Thoracic aorta (tissue), 2 donors: ENCODE data around the gene ABLIM1. TPM values are rescaled to one million over a fixed set of nuclear protein-coding genes. Genes with fewer than 3 reads are reported as not detected.
A peak's percentile ranks its signal among the peaks of the same experiment; 100 is the strongest.

Source experiments
- ATAC-seq: fragments of 150-250 bp; one replicate; pipeline ENCODE4 v1.8.0; 2017; ENCODE audit warnings: low read depth; ENCODE audit not compliant: insufficient number of reproducible peaks, low FRiP score
- DNase-seq: peaks from one replicate; pipeline ENCODE4 v3.0.0-alpha.2; 2020; ENCODE audit warnings: low spot score
- H3K27ac ChIP-seq, 2 donors: fragments of 200-600 bp; sonication (generic); 1 replicate in 1 of 2; 2 replicates in 1 of 2; pipeline ENCODE4 v1.5.1; 2016; ENCODE audit warnings: mild to moderate bottlenecking in 2 of 2, moderate library complexity in 2 of 2
- H3K27me3 ChIP-seq: fragments of 200-600 bp; sonication (generic); replicated peaks from 2 replicates; pipeline ENCODE4 v1.6.0; 2016; ENCODE audit warnings: mild to moderate bottlenecking; ENCODE audit not compliant: insufficient read depth
- H3K36me3 ChIP-seq: fragments of 200-600 bp; sonication (generic); one replicate; pipeline ENCODE4 v1.5.1; 2016
- H3K4me1 ChIP-seq, 2 donors: fragments of 200-600 bp; sonication (generic); 1 replicate in 1 of 2; 2 replicates in 1 of 2; pipeline versions ENCODE4 v1.5.1 to v1.6.0; 2016; ENCODE audit warnings: low read depth in 2 of 2, mild to moderate bottlenecking in 1 of 2; ENCODE audit not compliant: control insufficient read depth in 1 of 2
- H3K4me3 ChIP-seq: fragments of 200-600 bp; sonication (generic); 2 replicates; pipeline ENCODE4 v1.5.1; 2016; ENCODE audit warnings: mild to moderate bottlenecking
- H3K9me3 ChIP-seq: fragments of 200-600 bp; sonication (generic); 2 replicates; pipeline ENCODE4 v1.5.1; 2016
- total RNA-seq, 2 donors: library from RNA; depleted of rRNA; stranded (reverse); fragments of >200 nt; gene quantifications; one replicate each; pipeline versions ENCODE4 v1.1.0 to v1.2.3, GENCODE V29; 2016
- TF ChIP-seq, protein P1 (sequence below): fragments of 200-600 bp; sonication (generic); IDR thresholded peaks from one replicate; pipeline ENCODE4 v1.5.1; 2019; ENCODE audit warnings: antibody characterized with exemption

ABLIM1 gene
- total RNA-seq, 2 donors from 2014 or later, result 47.5 to 111 TPM

DNA sequence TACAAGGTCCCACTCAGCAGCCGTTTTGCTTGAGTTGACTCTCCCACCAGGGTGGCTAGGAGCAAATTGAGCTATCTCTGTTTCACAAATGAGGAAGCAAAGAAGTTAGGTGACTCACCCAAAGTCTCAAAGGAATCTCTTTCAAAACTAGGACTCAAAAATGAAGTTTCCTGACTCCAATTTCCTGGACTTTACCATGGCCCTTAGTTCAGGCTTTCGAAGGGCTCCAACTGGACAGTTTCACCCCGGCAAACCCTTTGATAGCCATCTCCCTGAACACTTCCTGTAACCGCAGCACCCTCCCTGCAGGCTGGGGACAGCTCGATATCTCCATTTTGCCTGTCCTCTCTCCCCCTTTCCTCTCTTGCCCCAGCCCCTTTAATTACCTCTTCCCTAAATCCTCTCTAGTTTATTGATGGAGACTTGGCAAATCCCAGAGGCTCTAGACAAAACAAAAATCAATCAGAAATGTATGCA is 249.1 kb downstream of the ABLIM1 start:
- H3K27ac ChIP-seq, result no peak overlapping the region
- no peak for DNase-seq
- H3K9me3 ChIP-seq, result no peaks in the 10 kb centered on the region
- no peaks in the 10 kb centered on the region for H3K36me3 ChIP-seq
- H3K4me1 ChIP-seq, result peaks cover 9 to 25% of the 10 kb centered on the region in 2 donors
- no peaks in the 10 kb centered on the region for H3K27me3 ChIP-seq
- TF ChIP-seq, protein P1, sequence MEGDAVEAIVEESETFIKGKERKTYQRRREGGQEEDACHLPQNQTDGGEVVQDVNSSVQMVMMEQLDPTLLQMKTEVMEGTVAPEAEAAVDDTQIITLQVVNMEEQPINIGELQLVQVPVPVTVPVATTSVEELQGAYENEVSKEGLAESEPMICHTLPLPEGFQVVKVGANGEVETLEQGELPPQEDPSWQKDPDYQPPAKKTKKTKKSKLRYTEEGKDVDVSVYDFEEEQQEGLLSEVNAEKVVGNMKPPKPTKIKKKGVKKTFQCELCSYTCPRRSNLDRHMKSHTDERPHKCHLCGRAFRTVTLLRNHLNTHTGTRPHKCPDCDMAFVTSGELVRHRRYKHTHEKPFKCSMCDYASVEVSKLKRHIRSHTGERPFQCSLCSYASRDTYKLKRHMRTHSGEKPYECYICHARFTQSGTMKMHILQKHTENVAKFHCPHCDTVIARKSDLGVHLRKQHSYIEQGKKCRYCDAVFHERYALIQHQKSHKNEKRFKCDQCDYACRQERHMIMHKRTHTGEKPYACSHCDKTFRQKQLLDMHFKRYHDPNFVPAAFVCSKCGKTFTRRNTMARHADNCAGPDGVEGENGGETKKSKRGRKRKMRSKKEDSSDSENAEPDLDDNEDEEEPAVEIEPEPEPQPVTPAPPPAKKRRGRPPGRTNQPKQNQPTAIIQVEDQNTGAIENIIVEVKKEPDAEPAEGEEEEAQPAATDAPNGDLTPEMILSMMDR, result no peak
- ATAC-seq, result no peak
- H3K4me3 ChIP-seq, result no peak overlapping the region

DNA sequence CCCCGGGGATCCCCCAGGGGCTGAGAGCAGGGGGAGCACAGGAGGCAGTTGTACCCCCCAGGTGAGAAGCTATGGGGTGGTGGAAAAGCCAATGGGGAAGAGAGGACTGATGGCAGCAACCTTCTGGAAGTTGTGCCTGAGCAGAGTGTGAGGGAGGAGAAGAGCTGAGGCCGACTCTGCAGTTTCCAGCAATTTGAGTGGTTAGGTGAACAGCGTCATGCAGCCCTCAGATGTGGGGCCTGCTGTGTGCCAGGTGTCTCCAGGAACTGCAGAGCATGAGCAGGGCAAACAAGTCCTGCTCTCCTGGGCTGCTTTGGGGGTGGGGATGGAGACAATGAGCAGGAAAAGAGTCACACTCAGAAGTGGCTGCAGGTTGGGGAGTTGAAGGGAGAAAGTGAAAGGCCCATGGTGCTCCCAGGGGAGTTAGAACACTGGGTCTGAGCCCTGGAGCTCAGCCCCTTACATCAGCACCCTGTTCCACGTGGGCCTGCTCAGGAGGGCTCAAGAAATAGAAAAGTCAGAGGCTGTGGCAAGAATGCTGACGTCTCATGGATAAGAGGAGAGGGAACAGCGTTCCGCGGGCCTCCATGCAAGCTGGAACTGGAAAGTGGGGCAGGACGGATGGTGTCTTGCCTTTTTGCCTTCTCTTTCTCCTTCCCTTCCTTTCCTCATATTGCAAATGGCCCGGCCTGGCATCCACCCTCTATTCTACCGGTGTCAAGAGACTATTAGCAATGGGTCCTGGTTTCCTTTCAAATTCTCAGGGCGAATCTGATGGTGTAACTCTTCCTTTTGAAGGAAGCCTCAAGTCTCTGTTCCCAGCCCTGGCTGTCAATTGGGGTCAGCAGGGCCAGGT is 249.7 kb downstream of the ABLIM1 start:
- Histone ChIP-seq H3K36me3 (no peaks in the 10 kb centered on the region), H3K4me1 (peaks cover 14 to 28% of the 10 kb centered on the region in 2 donors), H3K9me3 (no peaks in the 10 kb centered on the region), H3K27me3 (no peaks in the 10 kb centered on the region), H3K4me3 (no peak overlapping the region), H3K27ac (no peak overlapping the region)
- TF ChIP-seq, protein P1, result no peak
- ATAC-seq, result no peak
- DNase-seq, result no peak

DNA sequence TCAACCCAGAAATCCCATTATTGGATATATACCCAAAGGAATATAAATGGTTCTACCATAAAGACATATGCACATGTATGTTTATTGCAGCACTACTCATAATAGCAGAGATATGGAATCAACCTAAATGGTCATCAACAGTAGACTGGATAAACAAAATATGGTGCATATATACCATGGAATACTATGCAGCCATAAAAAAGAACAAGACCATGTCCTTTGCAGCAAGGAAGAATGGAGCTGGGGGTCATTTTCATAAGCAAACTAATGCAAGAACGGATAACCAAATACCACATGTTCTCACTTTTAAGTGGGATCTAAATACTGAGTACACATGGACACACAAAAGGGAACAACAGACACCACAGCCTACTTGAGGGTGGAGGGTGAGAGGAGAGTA is 251.6 kb downstream of the ABLIM1 start:
- DNase-seq (no peak), ATAC-seq (no peak)
- TF ChIP-seq, protein P1, result no peak
- Histone ChIP-seq H3K4me1 (peaks cover 9 to 28% of the 10 kb centered on the region in 2 donors), H3K27ac (no peak overlapping the region), H3K9me3 (no peaks in the 10 kb centered on the region), H3K36me3 (no peaks in the 10 kb centered on the region), H3K4me3 (no peak overlapping the region), H3K27me3 (no peaks in the 10 kb centered on the region)

DNA sequence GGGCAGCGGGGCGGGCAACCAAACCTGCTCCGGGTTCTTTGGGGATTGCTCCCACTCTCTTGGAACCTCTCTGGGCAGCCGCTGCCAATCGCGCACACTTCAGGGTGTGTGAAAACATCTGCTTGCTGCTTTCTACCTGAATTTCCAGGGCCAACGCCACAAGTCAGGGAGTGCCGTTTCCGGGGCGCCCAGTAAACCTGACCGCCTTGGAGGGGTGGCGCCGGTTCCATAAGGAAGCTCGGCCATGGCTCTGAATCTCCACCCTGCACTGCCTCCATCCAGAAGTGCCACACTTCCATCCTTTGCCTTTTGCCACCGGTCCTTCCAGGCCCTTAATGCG is 253.1 kb downstream of the ABLIM1 start:
- Histone ChIP-seq H3K9me3 (no peaks in the 10 kb centered on the region), H3K36me3 (no peaks in the 10 kb centered on the region), H3K27ac (no peak overlapping the region), H3K27me3 (no peaks in the 10 kb centered on the region), H3K4me3 (peak overlapping the region; percentile 82), H3K4me1 (peaks cover 9 to 28% of the 10 kb centered on the region in 2 donors)
- DNase-seq (no peak), ATAC-seq (no peak)
- TF ChIP-seq, protein P1, result no peak

DNA sequence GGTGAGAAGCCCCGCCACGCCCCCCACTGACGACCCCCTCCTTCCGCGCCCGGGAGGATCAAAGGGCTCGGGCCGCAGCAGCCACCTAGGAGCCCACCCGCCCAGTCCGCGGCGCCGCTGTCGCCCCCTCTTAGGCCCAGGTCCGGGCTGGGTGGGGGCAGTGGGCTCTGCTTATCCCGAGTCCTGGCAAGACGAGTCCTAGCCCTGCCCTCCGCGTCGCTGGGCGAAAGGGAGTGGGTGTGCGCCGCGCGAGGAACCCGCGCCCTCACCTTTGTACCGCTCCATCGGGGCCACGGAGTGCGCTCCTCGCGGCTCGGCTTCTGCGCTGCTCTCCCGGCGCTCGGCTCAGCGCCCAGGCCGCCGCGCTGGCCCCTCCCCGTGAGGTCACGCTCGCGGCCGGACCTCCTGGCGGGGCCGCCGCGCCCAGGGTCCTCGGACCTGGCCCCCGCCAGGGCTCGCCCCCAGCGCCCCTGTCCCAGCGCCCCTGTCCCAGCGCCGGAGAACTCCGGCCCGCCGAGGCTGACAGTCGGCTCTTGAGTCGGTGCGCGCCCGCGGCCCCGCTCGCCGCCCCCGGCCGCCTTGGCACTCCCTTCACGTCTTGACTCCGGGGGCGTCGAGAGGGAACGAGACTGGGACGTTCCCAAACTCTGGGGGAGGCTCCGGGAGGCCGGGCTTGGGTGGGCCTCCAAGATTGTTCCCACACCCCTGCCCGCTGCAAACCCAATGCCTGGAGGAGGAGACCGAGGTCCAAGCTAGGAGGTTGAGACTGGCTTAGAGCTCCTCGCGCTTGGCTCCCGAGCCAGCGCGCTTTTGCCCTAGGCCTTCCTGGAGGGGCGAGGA is 253.7 kb downstream of the ABLIM1 start, which contains the start of gene AFAP1L2:
Gene AFAP1L2 (minus strand): TSS at position 332 of the 840 bp plus-strand sequence. CDS start 47 bp downstream, at position 285.
- H3K27ac ChIP-seq, result peak within 1 kb of the TSS in 1 of 2 donors; percentile 53
- DNase-seq (no peak), ATAC-seq (no peak)
- no peaks in the 10 kb centered on the region for H3K27me3 ChIP-seq
- TF ChIP-seq, protein P1, result no peak
- H3K9me3 ChIP-seq, result no peaks in the 10 kb centered on the region
- H3K4me1 ChIP-seq, result peaks cover 9 to 28% of the 10 kb centered on the region in 2 donors
- peak within 1 kb of the TSS; percentile 82 for H3K4me3 ChIP-seq
- H3K36me3 ChIP-seq, result no peaks in the 10 kb centered on the region
